ENCODE results near the gene PBX3. TPM values are rescaled to one million over a fixed set of nuclear protein-coding genes. Genes with fewer than 3 reads are reported as not detected.

Gene PBX3
- total and polyA plus RNA-seq, 10 donors: 7.2 to 58.4 (median 34.1) TPM

- Histone ChIP-seq H3K4me3 (no peak overlapping the region), H3K4me1 (peaks cover 0 to 8% (median 0%) of the 10 kb centered on the region in 6 donors), H3K36me3 (peaks cover 0 to 63% (median 17%) of the 10 kb centered on the region in 6 donors), H3K27me3 (replicated peaks in 1 of 7) (no peaks in the 10 kb centered on the region), H3K27ac (no peak overlapping the region), H3K9me3 (no peaks in the 10 kb centered on the region)
- 86 to 93% (median 87%) methylated on average over 9 of the region's 9 CpGs for WGBS, 5 donors
- no peak for DNase-seq
- intact Hi-C loops (cut with DNase I; ENCODE audit: low total_unique reads): no loop called here
- TF ChIP-seq POLR2A (IDR thresholded peaks at IDR 0.05) (no peak), POLR2AphosphoS5 (IDR thresholded peaks at IDR 0.05) (no peak)
- TF ChIP-seq, protein P1, sequence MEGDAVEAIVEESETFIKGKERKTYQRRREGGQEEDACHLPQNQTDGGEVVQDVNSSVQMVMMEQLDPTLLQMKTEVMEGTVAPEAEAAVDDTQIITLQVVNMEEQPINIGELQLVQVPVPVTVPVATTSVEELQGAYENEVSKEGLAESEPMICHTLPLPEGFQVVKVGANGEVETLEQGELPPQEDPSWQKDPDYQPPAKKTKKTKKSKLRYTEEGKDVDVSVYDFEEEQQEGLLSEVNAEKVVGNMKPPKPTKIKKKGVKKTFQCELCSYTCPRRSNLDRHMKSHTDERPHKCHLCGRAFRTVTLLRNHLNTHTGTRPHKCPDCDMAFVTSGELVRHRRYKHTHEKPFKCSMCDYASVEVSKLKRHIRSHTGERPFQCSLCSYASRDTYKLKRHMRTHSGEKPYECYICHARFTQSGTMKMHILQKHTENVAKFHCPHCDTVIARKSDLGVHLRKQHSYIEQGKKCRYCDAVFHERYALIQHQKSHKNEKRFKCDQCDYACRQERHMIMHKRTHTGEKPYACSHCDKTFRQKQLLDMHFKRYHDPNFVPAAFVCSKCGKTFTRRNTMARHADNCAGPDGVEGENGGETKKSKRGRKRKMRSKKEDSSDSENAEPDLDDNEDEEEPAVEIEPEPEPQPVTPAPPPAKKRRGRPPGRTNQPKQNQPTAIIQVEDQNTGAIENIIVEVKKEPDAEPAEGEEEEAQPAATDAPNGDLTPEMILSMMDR (IDR thresholded peaks at IDR 0.05 in 8 of 11, conservative IDR thresholded peaks at IDR 0.05 in 3 of 11): no peak
These were observed 219.3 kb downstream of the PBX3 start for GRCh38 chr9:125966466-125966865.

GRCh38 chr9:125966959-125967711, 220.0 kb downstream of the PBX3 start:
- Histone ChIP-seq H3K36me3 (peaks cover 0 to 56% (median 16%) of the 10 kb centered on the region in 6 donors), H3K4me1 (peaks cover 0 to 8% (median 0%) of the 10 kb centered on the region in 6 donors), H3K9me3 (no peaks in the 10 kb centered on the region), H3K27ac (no peak overlapping the region), H3K4me3 (no peak overlapping the region), H3K27me3 (replicated peaks in 1 of 7) (no peaks in the 10 kb centered on the region)
- intact Hi-C loops (cut with DNase I; ENCODE audit: low total_unique reads): no loop called here
- DNase-seq: no peak
- WGBS, 5 donors: 74 to 90% (median 82%) methylated on average over 10 to 11 of the region's 11 CpGs
- TF ChIP-seq, protein P1 (IDR thresholded peaks at IDR 0.05 in 8 of 11, conservative IDR thresholded peaks at IDR 0.05 in 3 of 11): no peak
- TF ChIP-seq POLR2AphosphoS5 (IDR thresholded peaks at IDR 0.05): no peak
- TF ChIP-seq POLR2A (IDR thresholded peaks at IDR 0.05): no peak

GRCh38 chr9:125968714-125969374, 221.7 kb downstream of the PBX3 start:
- Histone ChIP-seq H3K27me3 (replicated peaks in 1 of 7) (no peaks in the 10 kb centered on the region), H3K9me3 (no peaks in the 10 kb centered on the region), H3K4me1 (peaks cover 0 to 2% (median 0%) of the 10 kb centered on the region in 6 donors), H3K27ac (no peak overlapping the region), H3K36me3 (peaks cover 0 to 40% (median 10%) of the 10 kb centered on the region in 6 donors), H3K4me3 (no peak overlapping the region)
- DNase-seq: no peak
- 58 to 78% (median 70%) methylated on average over 6 of the region's 6 CpGs for WGBS, 5 donors
- intact Hi-C loops (cut with DNase I; ENCODE audit: low total_unique reads): no loop called here
- TF ChIP-seq, protein P1 (IDR thresholded peaks at IDR 0.05 in 8 of 11, conservative IDR thresholded peaks at IDR 0.05 in 3 of 11): no peak
- TF ChIP-seq POLR2AphosphoS5 (IDR thresholded peaks at IDR 0.05): no peak
- no peak for TF ChIP-seq POLR2A (IDR thresholded peaks at IDR 0.05)

GRCh38 chr9:125969462-125969861, 222.3 kb downstream of the PBX3 start:
- H3K27me3 ChIP-seq (replicated peaks in 1 of 7): no peaks in the 10 kb centered on the region
- no peaks in the 10 kb centered on the region for H3K4me1 ChIP-seq
- 69 to 88% (median 86%) methylated on average over 5 of the region's 5 CpGs for WGBS, 5 donors
- H3K4me3 ChIP-seq: no peak overlapping the region
- DNase-seq: no peak
- peaks cover 0 to 34% (median 7%) of the 10 kb centered on the region in 6 donors for H3K36me3 ChIP-seq
- no peak overlapping the region for H3K27ac ChIP-seq
- intact Hi-C loops (cut with DNase I; ENCODE audit: low total_unique reads): no loop called here
- TF ChIP-seq POLR2AphosphoS5 (IDR thresholded peaks at IDR 0.05) (no peak), POLR2A (IDR thresholded peaks at IDR 0.05) (no peak)
- TF ChIP-seq, protein P1 (IDR thresholded peaks at IDR 0.05 in 8 of 11, conservative IDR thresholded peaks at IDR 0.05 in 3 of 11): no peak
- peaks cover 0 to 2% (median 0%) of the 10 kb centered on the region in 8 donors for H3K9me3 ChIP-seq
